ENCODE measurements around the gene MYT1. TPM values are rescaled to one million over a fixed set of nuclear protein-coding genes. Genes with fewer than 3 reads are reported as not detected.
"Not testable (repeated sequence)": the region's sequence is repeated elsewhere in the genome, so short reads cannot be mapped to it uniquely, and the experiment has no call there.

The MYT1 gene
- polyA plus RNA-seq, 1 experiment: not detected

DNA sequence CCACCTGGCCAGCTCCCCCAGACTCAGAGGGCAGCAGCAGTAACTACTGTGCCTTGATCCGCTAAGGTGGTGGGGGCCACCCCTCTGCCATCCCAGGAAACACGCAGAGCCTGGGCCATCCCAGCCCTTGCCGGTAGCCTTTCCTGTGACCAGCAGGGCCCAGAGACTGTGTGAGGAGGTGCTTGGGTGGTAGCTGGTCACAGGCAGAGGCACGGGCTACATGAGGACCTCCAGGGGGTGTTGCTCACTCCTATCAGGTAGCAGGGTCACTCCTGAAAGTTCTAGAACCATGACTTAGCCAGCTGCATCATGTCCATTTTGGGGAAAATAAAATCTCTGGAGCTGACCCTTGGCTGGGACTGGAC, 114.0 kb downstream of the MYT1 start:
- H3K27me3 ChIP-seq (ENCODE audit: control insufficient read depth, insufficient read depth, low read length): peaks cover 7% of the 10 kb centered on the region
- H3K9me3 ChIP-seq (ENCODE audit: control insufficient read depth, insufficient read depth, low read length): no peaks in the 10 kb centered on the region
- no peak overlapping the region for H3K27ac ChIP-seq (ENCODE audit: low read depth, low read length)
- CTCF ChIA-PET: no interaction called here
- TF ChIP-seq CTCF (IDR thresholded peaks at IDR 0.05; ENCODE audit: low read depth, low read length): no peak
- no peak for DNase-seq (ENCODE audit: low read depth, low spot score)
- POLR2A ChIA-PET: no interaction called here
- no peak overlapping the region for H3K4me3 ChIP-seq (ENCODE audit: low read depth, low read length)

- CTCF ChIA-PET: no interaction called here
Observed at GRCh38 chr20:64279826-64280459, 115.7 kb downstream of the MYT1 start.

GRCh38 chr20:64280460-64280843, 116.2 kb downstream of the MYT1 start:
- DNase-seq (ENCODE audit: low read depth, low spot score): no peak
- ChIA-PET POLR2A (no interaction called here), CTCF (no interaction called here)
- no peak for TF ChIP-seq CTCF (IDR thresholded peaks at IDR 0.05; ENCODE audit: low read depth, low read length)
- Histone ChIP-seq H3K9me3 (ENCODE audit: control insufficient read depth, insufficient read depth, low read length) (no peaks in the 10 kb centered on the region; the same call in 1 of the 2 replicates), H3K27ac (ENCODE audit: low read depth, low read length) (no peak overlapping the region), H3K4me3 (ENCODE audit: low read depth, low read length) (no peak overlapping the region), H3K27me3 (ENCODE audit: control insufficient read depth, insufficient read depth, low read length) (peaks cover 8% of the 10 kb centered on the region)

More at GRCh38 chr20:64279826-64280459, 115.7 kb downstream of the MYT1 start:
- Histone ChIP-seq H3K4me3 (ENCODE audit: low read depth, low read length) (no peak overlapping the region), H3K27ac (ENCODE audit: low read depth, low read length) (no peak overlapping the region), H3K27me3 (ENCODE audit: control insufficient read depth, insufficient read depth, low read length) (peaks cover 8% of the 10 kb centered on the region), H3K9me3 (ENCODE audit: control insufficient read depth, insufficient read depth, low read length) (no peaks in the 10 kb centered on the region)
- POLR2A ChIA-PET: no interaction called here
- TF ChIP-seq CTCF (IDR thresholded peaks at IDR 0.05; ENCODE audit: low read depth, low read length): no peak
- no peak for DNase-seq (ENCODE audit: low read depth, low spot score)

DNA sequence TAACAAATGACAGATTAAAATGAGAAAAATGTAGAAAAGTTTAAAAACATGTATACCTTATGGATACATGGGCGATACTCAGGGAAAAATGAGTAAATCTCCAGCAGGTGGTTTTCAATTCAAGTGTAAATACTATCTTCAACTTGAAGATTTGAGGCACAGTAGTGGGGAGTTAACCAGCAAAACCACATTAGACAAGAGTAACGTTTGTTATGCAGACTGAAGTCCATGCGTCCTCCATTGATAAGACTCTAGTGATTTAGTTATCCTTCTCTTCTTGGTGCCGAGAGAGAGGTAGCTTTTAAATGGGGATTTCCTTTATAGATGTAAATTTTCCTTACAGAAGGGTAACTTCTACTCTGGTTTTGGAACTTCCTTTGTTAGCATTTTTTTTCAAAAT, 119.4 kb downstream of the MYT1 start:
- no peak for TF ChIP-seq CTCF (IDR thresholded peaks at IDR 0.05; ENCODE audit: low read depth, low read length)
- ChIA-PET CTCF (no interaction called here), POLR2A (no interaction called here)
- H3K9me3 ChIP-seq (ENCODE audit: control insufficient read depth, insufficient read depth, low read length): peaks cover 14% of the 10 kb centered on the region; the same call in 1 of the 2 replicates
- no peak overlapping the region for H3K4me3 ChIP-seq (ENCODE audit: low read depth, low read length)
- H3K27me3 ChIP-seq (ENCODE audit: control insufficient read depth, insufficient read depth, low read length): peaks cover 8% of the 10 kb centered on the region
- H3K27ac ChIP-seq (ENCODE audit: low read depth, low read length): no peak overlapping the region
- DNase-seq (ENCODE audit: low read depth, low spot score): no peak

- DNase-seq (ENCODE audit: low read depth, low spot score); CTCF ChIA-PET; H3K27ac ChIP-seq (ENCODE audit: low read depth, low read length); H3K27me3 ChIP-seq (ENCODE audit: control insufficient read depth, insufficient read depth, low read length); POLR2A ChIA-PET; H3K4me3 ChIP-seq (ENCODE audit: low read depth, low read length): not testable (repeated sequence)
- TF ChIP-seq CTCF (IDR thresholded peaks at IDR 0.05; ENCODE audit: low read depth, low read length): peak; percentile 48
- H3K9me3 ChIP-seq (ENCODE audit: control insufficient read depth, insufficient read depth, low read length): peaks cover 14% of the 10 kb centered on the region; the same call in 1 of the 2 replicates
Observed at GRCh38 chr20:64285579-64286446, 121.6 kb downstream of the MYT1 start.

DNA sequence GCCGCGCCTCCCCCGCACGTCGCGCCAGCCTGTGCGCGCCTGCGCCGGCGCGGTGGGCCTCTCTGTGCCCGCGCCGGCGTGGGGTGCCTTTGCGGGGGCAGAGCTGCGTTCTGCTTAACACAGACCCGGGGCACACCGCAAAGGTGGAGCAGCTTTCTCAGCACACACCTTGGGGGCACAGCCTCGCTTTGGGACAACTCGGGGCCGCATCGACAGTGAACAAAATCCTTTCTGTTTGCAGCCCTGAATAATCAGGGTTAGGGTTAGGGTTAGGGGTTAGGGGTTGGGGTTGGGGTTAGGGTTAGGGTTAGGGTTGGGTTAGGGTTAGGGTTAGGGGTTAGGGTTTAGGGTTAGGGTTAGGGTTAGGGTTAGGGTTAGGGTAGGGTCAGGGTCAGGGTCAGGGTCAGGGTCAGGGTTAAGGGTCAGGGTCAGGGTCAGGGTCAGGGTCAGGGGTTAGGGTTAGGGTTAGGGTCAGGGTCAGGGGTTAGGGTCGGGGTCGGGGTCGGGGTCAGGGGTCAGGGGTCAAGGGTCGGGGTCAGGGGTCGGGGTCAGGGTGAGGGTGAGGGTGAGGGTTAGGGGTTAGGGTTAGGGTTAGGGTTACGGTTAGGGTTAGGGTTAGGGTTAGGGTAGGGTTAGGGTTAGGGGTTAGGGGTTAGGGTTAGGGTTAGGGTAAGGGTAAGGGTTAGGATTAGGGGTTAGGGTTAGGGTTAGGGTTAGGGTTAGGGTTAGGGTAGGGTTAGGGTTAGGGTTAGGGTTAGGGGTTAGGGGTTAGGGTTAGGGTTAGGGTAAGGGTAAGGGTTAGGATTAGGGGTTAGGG, 122.4 kb downstream of the MYT1 start:
- POLR2A ChIA-PET; DNase-seq (ENCODE audit: low read depth, low spot score); H3K4me3 ChIP-seq (ENCODE audit: low read depth, low read length); H3K27ac ChIP-seq (ENCODE audit: low read depth, low read length); CTCF ChIA-PET; H3K27me3 ChIP-seq (ENCODE audit: control insufficient read depth, insufficient read depth, low read length): not testable (repeated sequence)
- peaks cover 14% of the 10 kb centered on the region; the same call in 1 of the 2 replicates for H3K9me3 ChIP-seq (ENCODE audit: control insufficient read depth, insufficient read depth, low read length)

- POLR2A ChIA-PET: not testable (repeated sequence)
Observed at GRCh38 chr20:64287264-64287590, 123.0 kb downstream of the MYT1 start.

More at GRCh38 chr20:64287264-64287590, 123.0 kb downstream of the MYT1 start:
- CTCF ChIA-PET; H3K27ac ChIP-seq (ENCODE audit: low read depth, low read length); H3K4me3 ChIP-seq (ENCODE audit: low read depth, low read length); DNase-seq (ENCODE audit: low read depth, low spot score); H3K27me3 ChIP-seq (ENCODE audit: control insufficient read depth, insufficient read depth, low read length): not testable (repeated sequence)
- peaks cover 14% of the 10 kb centered on the region; the same call in 1 of the 2 replicates for H3K9me3 ChIP-seq (ENCODE audit: control insufficient read depth, insufficient read depth, low read length)

Measured in AG04450 (cell line).